Glutamatergic neuron (in vitro differentiated cells): Measurements from ENCODE around the gene SLC36A3. TPM values are rescaled to one million over a fixed set of nuclear protein-coding genes. Genes with fewer than 3 reads are reported as not detected.
"Not testable (repeated sequence)": the region's sequence is repeated elsewhere in the genome, so short reads cannot be mapped to it uniquely, and the experiment has no call there.

Experiments used
- DNase-seq: peaks from one replicate; pipeline ENCODE4 v3.0.0; 2022
- H3K27ac Mint-ChIP-seq: one replicate; pipeline ENCODE4 v1.8.0; 2020; ENCODE audit warnings: mild to moderate bottlenecking, mixed read lengths, inconsistent platforms; ENCODE audit not compliant: unreplicated experiment
- H3K27me3 Mint-ChIP-seq: one replicate; pipeline ENCODE4 v1.8.0; 2020; ENCODE audit warnings: mild to moderate bottlenecking, moderate library complexity, mixed read lengths, inconsistent platforms; ENCODE audit not compliant: unreplicated experiment
- H3K36me3 Mint-ChIP-seq: one replicate; pipeline ENCODE4 v1.8.0; 2020; ENCODE audit warnings: mild to moderate bottlenecking, mixed read lengths, inconsistent platforms; ENCODE audit not compliant: unreplicated experiment
- H3K4me1 Mint-ChIP-seq: one replicate; pipeline ENCODE4 v1.8.0; 2020; ENCODE audit warnings: mild to moderate bottlenecking, low read depth, mixed read lengths, inconsistent platforms; ENCODE audit not compliant: unreplicated experiment
- H3K4me3 Mint-ChIP-seq: one replicate; pipeline ENCODE4 v1.8.0; 2020; ENCODE audit warnings: mild to moderate bottlenecking, mixed read lengths, inconsistent platforms; ENCODE audit not compliant: unreplicated experiment
- H3K9me3 Mint-ChIP-seq: one replicate; pipeline ENCODE4 v1.8.0; 2020; ENCODE audit warnings: mild to moderate bottlenecking, moderate library complexity, mixed read lengths, inconsistent platforms; ENCODE audit not compliant: unreplicated experiment
- CTCF ChIP-seq: fragments of 200-600 bp; sonication (generic); IDR thresholded peaks from one replicate; pipeline ENCODE4 v1.5.0; 2021; ENCODE audit not compliant: partially characterized antibody, unreplicated experiment
- total RNA-seq: library from RNA; stranded (reverse); fragmentation: NEBNext Ultra II Directional; extraction: Animal tissue kit (Norgen Biotek cat#: 25700); gene quantifications from one replicate; pipeline ENCODE4 v1.2.1, GENCODE V29; 2021; ENCODE audit not compliant: unreplicated experiment

The SLC36A3 gene
- total RNA-seq, 1 donor from 2014 or later: not detected

GRCh38 chr5:151239237-151239861 is 64.2 kb downstream of the SLC36A3 start:
- Mint-ChIP-seq H3K27me3 (no peaks in the 10 kb centered on the region), H3K4me1 (peaks cover 6% of the 10 kb centered on the region), H3K9me3 (no peaks in the 10 kb centered on the region), H3K4me3 (no peak overlapping the region), H3K27ac (no peak overlapping the region), H3K36me3 (peaks cover 2% of the 10 kb centered on the region)
- peak; percentile 89 for TF ChIP-seq CTCF
- peak; percentile 82 for DNase-seq

- DNase-seq: peak; percentile 17
- no peaks in the 10 kb centered on the region for H3K9me3 Mint-ChIP-seq
- H3K4me1 Mint-ChIP-seq: peaks cover 6% of the 10 kb centered on the region
- peak overlapping the region; percentile 32 for H3K4me3 Mint-ChIP-seq
- peak overlapping the region; percentile 19 for H3K27ac Mint-ChIP-seq
- peaks cover 4% of the 10 kb centered on the region for H3K36me3 Mint-ChIP-seq
- no peaks in the 10 kb centered on the region for H3K27me3 Mint-ChIP-seq
- no peak for TF ChIP-seq CTCF
These were observed 65.2 kb downstream of the SLC36A3 start for GRCh38 chr5:151238303-151238741.

DNA sequence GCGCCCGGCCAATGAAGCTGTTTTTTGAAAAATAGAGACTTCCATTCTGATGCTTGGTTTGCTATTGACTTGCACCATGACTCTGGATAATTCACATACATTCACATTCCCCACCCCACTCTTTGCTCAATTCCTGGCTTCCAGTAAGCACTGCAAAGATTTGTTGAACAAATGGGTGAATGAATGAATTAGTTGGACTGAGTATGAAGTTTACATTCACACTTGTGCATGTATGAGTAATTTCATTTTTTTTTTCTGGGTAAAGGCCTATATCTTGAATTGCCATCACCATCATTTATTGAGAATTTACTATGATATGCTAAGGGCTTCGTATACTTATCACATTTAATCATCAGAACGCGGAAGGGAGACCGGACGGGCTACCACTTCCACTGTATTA is 65.9 kb downstream of the SLC36A3 start:
- H3K4me1 Mint-ChIP-seq: peaks cover 6% of the 10 kb centered on the region
- DNase-seq: no peak
- no peak for TF ChIP-seq CTCF
- H3K27ac Mint-ChIP-seq: no peak overlapping the region
- H3K4me3 Mint-ChIP-seq: no peak overlapping the region
- H3K36me3 Mint-ChIP-seq: peaks cover 4% of the 10 kb centered on the region
- H3K27me3 Mint-ChIP-seq: no peaks in the 10 kb centered on the region
- H3K9me3 Mint-ChIP-seq: no peaks in the 10 kb centered on the region

DNA sequence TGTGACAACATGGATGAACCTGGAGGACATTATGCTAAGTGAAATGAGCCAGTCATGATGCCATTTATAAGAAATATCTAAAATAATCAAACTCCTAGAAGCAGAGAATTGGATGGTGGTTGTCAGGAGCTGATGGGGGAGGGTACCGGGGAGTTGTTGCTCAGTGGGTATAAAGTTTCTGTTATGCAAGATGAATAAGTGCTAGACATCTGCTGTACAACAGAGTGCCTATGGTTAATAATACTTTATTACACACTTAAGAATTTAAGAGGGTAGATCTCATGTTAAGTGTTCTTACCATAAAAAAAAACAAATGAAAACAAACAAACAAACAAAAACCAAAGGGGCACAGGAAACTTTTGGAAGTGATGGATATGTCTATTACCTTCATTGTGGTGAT is 66.7 kb downstream of the SLC36A3 start:
- peaks cover 6% of the 10 kb centered on the region for H3K4me1 Mint-ChIP-seq
- TF ChIP-seq CTCF: no peak
- no peak overlapping the region for H3K4me3 Mint-ChIP-seq
- H3K9me3 Mint-ChIP-seq: no peaks in the 10 kb centered on the region
- H3K27ac Mint-ChIP-seq: no peak overlapping the region
- no peaks in the 10 kb centered on the region for H3K27me3 Mint-ChIP-seq
- peaks cover 4% of the 10 kb centered on the region for H3K36me3 Mint-ChIP-seq
- DNase-seq: no peak

GRCh38 chr5:151235239-151235571 is 68.4 kb downstream of the SLC36A3 start:
- H3K9me3 Mint-ChIP-seq, DNase-seq, H3K36me3 Mint-ChIP-seq, H3K27ac Mint-ChIP-seq, H3K27me3 Mint-ChIP-seq, H3K4me1 Mint-ChIP-seq, H3K4me3 Mint-ChIP-seq: not testable (repeated sequence)
